ENCODE results near the gene JAKMIP2. TPM values are rescaled to one million over a fixed set of nuclear protein-coding genes. Genes with fewer than 3 reads are reported as not detected.

The JAKMIP2 gene
- total RNA-seq, 1 donor from 2014 or later = 35.6 TPM

DNA sequence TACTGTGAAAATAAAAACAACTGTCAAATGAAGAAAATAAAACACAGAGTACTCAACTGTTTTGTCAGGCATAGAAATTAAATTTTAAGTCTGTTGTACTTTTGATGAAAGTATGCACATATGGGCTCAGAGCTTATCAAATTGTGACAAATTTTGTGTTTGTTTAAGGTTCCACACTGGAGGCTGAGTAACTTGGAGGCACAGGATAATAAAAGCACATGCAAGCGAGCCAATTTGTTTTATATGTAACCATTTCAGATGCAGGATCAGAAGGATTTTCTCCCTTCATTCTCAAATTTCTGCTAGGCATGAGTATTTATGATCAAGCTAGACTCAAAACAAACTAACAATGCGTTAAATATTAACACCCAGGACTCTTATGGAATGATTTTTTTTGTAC lies 87.8 kb downstream of the JAKMIP2 start:
- H3K4me3 Mint-ChIP-seq = no peak overlapping the region
- H3K27me3 Mint-ChIP-seq (ENCODE audit: low read depth) = no peaks in the 10 kb centered on the region
- H3K27ac Mint-ChIP-seq (ENCODE audit: unreplicated experiment) = no peak overlapping the region
- peaks cover 29% of the 10 kb centered on the region for H3K36me3 Mint-ChIP-seq (ENCODE audit: low read depth)
- DNase-seq (ENCODE audit: low read depth, low spot score) = no peak
- TF ChIP-seq, protein P1, sequence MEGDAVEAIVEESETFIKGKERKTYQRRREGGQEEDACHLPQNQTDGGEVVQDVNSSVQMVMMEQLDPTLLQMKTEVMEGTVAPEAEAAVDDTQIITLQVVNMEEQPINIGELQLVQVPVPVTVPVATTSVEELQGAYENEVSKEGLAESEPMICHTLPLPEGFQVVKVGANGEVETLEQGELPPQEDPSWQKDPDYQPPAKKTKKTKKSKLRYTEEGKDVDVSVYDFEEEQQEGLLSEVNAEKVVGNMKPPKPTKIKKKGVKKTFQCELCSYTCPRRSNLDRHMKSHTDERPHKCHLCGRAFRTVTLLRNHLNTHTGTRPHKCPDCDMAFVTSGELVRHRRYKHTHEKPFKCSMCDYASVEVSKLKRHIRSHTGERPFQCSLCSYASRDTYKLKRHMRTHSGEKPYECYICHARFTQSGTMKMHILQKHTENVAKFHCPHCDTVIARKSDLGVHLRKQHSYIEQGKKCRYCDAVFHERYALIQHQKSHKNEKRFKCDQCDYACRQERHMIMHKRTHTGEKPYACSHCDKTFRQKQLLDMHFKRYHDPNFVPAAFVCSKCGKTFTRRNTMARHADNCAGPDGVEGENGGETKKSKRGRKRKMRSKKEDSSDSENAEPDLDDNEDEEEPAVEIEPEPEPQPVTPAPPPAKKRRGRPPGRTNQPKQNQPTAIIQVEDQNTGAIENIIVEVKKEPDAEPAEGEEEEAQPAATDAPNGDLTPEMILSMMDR (conservative IDR thresholded peaks at IDR 0.05) = no peak
- peaks cover 15% of the 10 kb centered on the region for H3K9me3 Mint-ChIP-seq
- H3K4me1 Mint-ChIP-seq = peaks cover 13% of the 10 kb centered on the region

DNA sequence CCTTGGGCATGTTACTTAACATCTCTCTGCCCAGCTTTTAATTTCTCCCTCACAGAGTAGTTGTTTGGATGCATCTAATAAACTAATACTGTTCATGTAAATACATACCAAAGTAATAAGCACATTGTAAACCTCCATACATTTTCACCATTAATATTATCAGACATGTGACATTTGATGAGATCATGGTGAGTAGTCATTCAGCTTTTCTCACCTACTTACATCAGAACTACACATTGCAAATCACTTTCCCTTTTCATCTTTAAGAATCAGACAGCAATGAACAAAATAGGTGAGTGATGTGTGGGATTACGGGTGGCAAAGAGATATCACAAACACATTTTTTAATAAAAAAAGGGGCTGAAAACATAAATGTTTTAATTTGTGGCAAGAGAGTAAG lies 89.3 kb downstream of the JAKMIP2 start:
- peaks cover 17% of the 10 kb centered on the region for H3K36me3 Mint-ChIP-seq (ENCODE audit: low read depth)
- no peak overlapping the region for H3K4me3 Mint-ChIP-seq
- peaks cover 21% of the 10 kb centered on the region for H3K4me1 Mint-ChIP-seq
- H3K27ac Mint-ChIP-seq (ENCODE audit: unreplicated experiment) = no peak overlapping the region
- H3K27me3 Mint-ChIP-seq (ENCODE audit: low read depth) = no peaks in the 10 kb centered on the region
- no peak for DNase-seq (ENCODE audit: low read depth, low spot score)
- H3K9me3 Mint-ChIP-seq = peaks cover 6% of the 10 kb centered on the region
- TF ChIP-seq, protein P1 (conservative IDR thresholded peaks at IDR 0.05) = no peak

DNA sequence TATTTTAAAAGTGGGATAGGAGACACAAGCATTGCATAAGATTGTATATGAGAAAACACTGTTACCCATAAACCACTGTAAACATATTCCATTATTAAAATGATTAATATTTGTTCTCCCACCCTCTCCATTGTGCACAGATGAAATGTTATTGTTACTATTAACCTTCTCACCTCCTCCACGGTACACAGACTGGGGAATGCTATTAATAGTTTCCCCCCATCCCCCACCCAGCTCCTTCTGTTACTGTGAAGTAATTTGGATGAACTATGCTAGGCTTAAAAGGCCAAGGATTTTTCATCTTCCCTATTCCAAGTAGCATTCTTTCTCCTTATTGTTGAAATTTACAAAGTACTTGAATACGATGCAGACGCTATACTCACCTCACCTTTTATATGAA lies 91.4 kb downstream of the JAKMIP2 start:
- TF ChIP-seq, protein P1 (conservative IDR thresholded peaks at IDR 0.05) = no peak
- Mint-ChIP-seq H3K27ac (ENCODE audit: unreplicated experiment) (no peak overlapping the region), H3K36me3 (ENCODE audit: low read depth) (peaks cover 3% of the 10 kb centered on the region), H3K27me3 (ENCODE audit: low read depth) (no peaks in the 10 kb centered on the region), H3K4me3 (no peak overlapping the region), H3K4me1 (peaks cover 30% of the 10 kb centered on the region), H3K9me3 (no peaks in the 10 kb centered on the region)
- DNase-seq (ENCODE audit: low read depth, low spot score) = no peak

DNA sequence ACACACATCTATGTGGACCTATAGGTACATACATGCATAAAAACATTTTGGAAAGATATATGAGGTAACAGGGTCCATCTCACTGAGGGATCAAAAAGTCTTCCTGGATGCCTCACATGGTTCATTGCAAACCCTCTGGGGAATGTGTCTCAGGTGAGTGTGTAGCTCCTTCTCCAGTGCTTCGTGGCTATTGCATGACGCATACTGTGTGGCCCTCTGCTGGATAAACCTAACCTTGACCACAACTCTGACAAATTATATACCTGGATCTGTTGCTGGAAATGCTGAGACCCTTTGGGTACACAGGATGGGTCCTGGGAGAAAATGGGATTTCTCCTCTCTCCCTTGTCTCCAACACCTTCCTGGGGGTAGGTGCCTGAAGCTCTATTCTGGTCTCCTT lies 91.9 kb downstream of the JAKMIP2 start:
- no peak for DNase-seq (ENCODE audit: low read depth, low spot score)

DNA sequence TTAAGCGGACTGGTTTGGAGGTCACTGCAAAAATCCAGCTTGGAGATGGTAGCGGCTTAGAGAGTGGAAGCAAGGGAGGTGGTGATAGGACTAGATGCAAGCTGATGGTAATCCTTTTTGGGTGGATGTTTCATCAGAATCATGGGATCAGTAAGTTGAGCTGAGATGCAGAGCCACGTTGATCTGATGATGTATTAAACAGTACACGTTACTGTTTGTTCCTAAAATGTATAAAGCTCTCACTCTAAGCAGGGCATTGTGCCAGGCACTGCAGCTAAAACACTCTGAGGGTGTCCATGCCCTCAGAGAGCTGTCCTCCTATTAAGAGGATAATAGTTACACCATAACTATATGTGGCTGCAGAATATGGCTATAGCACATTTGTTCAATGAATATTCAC lies 93.1 kb downstream of the JAKMIP2 start:
- H3K27me3 Mint-ChIP-seq (ENCODE audit: low read depth) = no peaks in the 10 kb centered on the region
- DNase-seq (ENCODE audit: low read depth, low spot score) = no peak
- H3K4me1 Mint-ChIP-seq = peaks cover 31% of the 10 kb centered on the region
- H3K27ac Mint-ChIP-seq (ENCODE audit: unreplicated experiment) = no peak overlapping the region
- no peaks in the 10 kb centered on the region for H3K9me3 Mint-ChIP-seq
- H3K36me3 Mint-ChIP-seq (ENCODE audit: low read depth) = no peaks in the 10 kb centered on the region
- TF ChIP-seq, protein P1 (conservative IDR thresholded peaks at IDR 0.05) = no peak
- no peak overlapping the region for H3K4me3 Mint-ChIP-seq

More for the DNA sequence above, 91.9 kb downstream of the JAKMIP2 start:
- TF ChIP-seq, protein P1 (conservative IDR thresholded peaks at IDR 0.05) = peak; percentile 50
- H3K27ac Mint-ChIP-seq (ENCODE audit: unreplicated experiment) = no peak overlapping the region
- peaks cover 3% of the 10 kb centered on the region for H3K36me3 Mint-ChIP-seq (ENCODE audit: low read depth)
- H3K4me3 Mint-ChIP-seq = no peak overlapping the region
- peaks cover 34% of the 10 kb centered on the region for H3K4me1 Mint-ChIP-seq
- H3K27me3 Mint-ChIP-seq (ENCODE audit: low read depth) = no peaks in the 10 kb centered on the region
- no peaks in the 10 kb centered on the region for H3K9me3 Mint-ChIP-seq

Measured in neural crest cell (in vitro differentiated cells).